ENCODE measurements around the gene SORCS3. TPM values are rescaled to one million over a fixed set of nuclear protein-coding genes. Genes with fewer than 3 reads are reported as not detected.

The SORCS3 gene
- total RNA-seq, 1 experiment from 2014 or later: not detected

- Histone ChIP-seq H4K20me1 (ENCODE audit: insufficient read depth) (no peaks in the 10 kb centered on the region), H3K9ac (ENCODE audit: low read length) (no peak overlapping the region), H3K79me2 (ENCODE audit: insufficient read depth, low read length) (no peaks in the 10 kb centered on the region), H2AFZ (ENCODE audit: low read depth, low read length, poor library complexity, severe bottlenecking) (no peak overlapping the region), H3K36me3 (ENCODE audit: control insufficient read depth in 1 of 2, insufficient read depth in 2 of 2, low read length in 2 of 2) (no peaks in the 10 kb centered on the region), H3K9me2 (ENCODE audit: insufficient read depth) (no peaks in the 10 kb centered on the region), H3K4me3 (replicated peaks in 1 of 2; ENCODE audit: low read depth in 1 of 2, low read length in 2 of 2) (no peak overlapping the region), H3K9me3 (ENCODE audit: control insufficient read depth in 1 of 2, insufficient read depth in 1 of 2, low read depth in 1 of 2, low read length in 2 of 2) (no peaks in the 10 kb centered on the region), H3K27me3 (ENCODE audit: insufficient read depth, low read length) (peaks cover 65% of the 10 kb centered on the region), H3K4me2 (ENCODE audit: low read length) (no peak overlapping the region), H3K27ac (ENCODE audit: low read depth, low read length) (no peak overlapping the region), H3K4me1 (ENCODE audit: control insufficient read depth in 1 of 2, insufficient read depth in 2 of 2, low read length in 2 of 2) (no peaks in the 10 kb centered on the region)
- DNase-seq (ENCODE audit: low read depth, low spot score) (no peak), ATAC-seq (no peak)
- CTCF ChIA-PET: no interaction called here
- POLR2A ChIA-PET: interaction anchor here (1.3 kb wide), 1 partner anchor 10 kb away, joined by 3 read pairs; no protein-coding TSS in a partner anchor
- intact Hi-C loops (cut with micrococcal nuclease): no loop called here
- no TSS peak for BruUV-seq (replicated peaks)
- RAD21 ChIA-PET (ENCODE audit: low non-redundant PET in 1 of 2, low total read pairs in 2 of 2, uncharacterized antibody in 2 of 2, unreplicated experiment in 2 of 2): no interaction called here
- TF ChIP-seq, protein P1, sequence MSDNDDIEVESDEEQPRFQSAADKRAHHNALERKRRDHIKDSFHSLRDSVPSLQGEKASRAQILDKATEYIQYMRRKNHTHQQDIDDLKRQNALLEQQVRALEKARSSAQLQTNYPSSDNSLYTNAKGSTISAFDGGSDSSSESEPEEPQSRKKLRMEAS (IDR thresholded peaks at IDR 0.05): no peak
- TF ChIP-seq POLR2A (IDR thresholded peaks at IDR 0.05; ENCODE audit: borderline replicate concordance, extremely low read depth, insufficient read depth, insufficient read length) (no peak), ELF1 (IDR thresholded peaks at IDR 0.05; ENCODE audit: borderline replicate concordance, low read depth) (no peak), CEBPB (IDR thresholded peaks at IDR 0.05; ENCODE audit: low read depth) (no peak), EZH2 (IDR thresholded peaks at IDR 0.05) (no peak), SP1 (IDR thresholded peaks at IDR 0.05; ENCODE audit: low read depth) (no peak), EGR1 (IDR thresholded peaks at IDR 0.05; ENCODE audit: low read depth) (no peak), CBX3 (IDR thresholded peaks at IDR 0.05; ENCODE audit: low read depth) (no peak), FOSL1 (IDR thresholded peaks at IDR 0.05; ENCODE audit: low read depth) (no peak), ZBTB33 (IDR thresholded peaks at IDR 0.05; ENCODE audit: extremely low read depth, insufficient replicate concordance, low read length) (no peak), YY1 (IDR thresholded peaks at IDR 0.05; ENCODE audit: extremely low read depth, insufficient replicate concordance, low read depth, low read length) (no peak), ZFX (IDR thresholded peaks at IDR 0.05) (no peak), JUND (IDR thresholded peaks at IDR 0.05) (no peak), RAD21 (IDR thresholded peaks at IDR 0.05; ENCODE audit: low read depth) (no peak), SIN3A (IDR thresholded peaks at IDR 0.05; ENCODE audit: low read depth) (no peak), EZH2phosphoT487 (IDR thresholded peaks at IDR 0.05; ENCODE audit: borderline replicate concordance) (no peak), CTCF (IDR thresholded peaks at IDR 0.05 in 2 of 3, conservative IDR thresholded peaks at IDR 0.05 in 1 of 3; ENCODE audit: borderline replicate concordance in 1 of 3, insufficient read depth in 1 of 3, low read depth in 2 of 3, low read length in 2 of 3) (no peak), SRF (IDR thresholded peaks at IDR 0.05; ENCODE audit: low read depth) (no peak)
- TF ChIP-seq, protein P2, sequence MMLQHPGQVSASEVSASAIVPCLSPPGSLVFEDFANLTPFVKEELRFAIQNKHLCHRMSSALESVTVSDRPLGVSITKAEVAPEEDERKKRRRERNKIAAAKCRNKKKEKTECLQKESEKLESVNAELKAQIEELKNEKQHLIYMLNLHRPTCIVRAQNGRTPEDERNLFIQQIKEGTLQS (IDR thresholded peaks at IDR 0.05): no peak
- TF ChIP-seq, protein P3, sequence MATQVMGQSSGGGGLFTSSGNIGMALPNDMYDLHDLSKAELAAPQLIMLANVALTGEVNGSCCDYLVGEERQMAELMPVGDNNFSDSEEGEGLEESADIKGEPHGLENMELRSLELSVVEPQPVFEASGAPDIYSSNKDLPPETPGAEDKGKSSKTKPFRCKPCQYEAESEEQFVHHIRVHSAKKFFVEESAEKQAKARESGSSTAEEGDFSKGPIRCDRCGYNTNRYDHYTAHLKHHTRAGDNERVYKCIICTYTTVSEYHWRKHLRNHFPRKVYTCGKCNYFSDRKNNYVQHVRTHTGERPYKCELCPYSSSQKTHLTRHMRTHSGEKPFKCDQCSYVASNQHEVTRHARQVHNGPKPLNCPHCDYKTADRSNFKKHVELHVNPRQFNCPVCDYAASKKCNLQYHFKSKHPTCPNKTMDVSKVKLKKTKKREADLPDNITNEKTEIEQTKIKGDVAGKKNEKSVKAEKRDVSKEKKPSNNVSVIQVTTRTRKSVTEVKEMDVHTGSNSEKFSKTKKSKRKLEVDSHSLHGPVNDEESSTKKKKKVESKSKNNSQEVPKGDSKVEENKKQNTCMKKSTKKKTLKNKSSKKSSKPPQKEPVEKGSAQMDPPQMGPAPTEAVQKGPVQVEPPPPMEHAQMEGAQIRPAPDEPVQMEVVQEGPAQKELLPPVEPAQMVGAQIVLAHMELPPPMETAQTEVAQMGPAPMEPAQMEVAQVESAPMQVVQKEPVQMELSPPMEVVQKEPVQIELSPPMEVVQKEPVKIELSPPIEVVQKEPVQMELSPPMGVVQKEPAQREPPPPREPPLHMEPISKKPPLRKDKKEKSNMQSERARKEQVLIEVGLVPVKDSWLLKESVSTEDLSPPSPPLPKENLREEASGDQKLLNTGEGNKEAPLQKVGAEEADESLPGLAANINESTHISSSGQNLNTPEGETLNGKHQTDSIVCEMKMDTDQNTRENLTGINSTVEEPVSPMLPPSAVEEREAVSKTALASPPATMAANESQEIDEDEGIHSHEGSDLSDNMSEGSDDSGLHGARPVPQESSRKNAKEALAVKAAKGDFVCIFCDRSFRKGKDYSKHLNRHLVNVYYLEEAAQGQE (IDR thresholded peaks at IDR 0.05; ENCODE audit: low read depth): no peak
Observed at GRCh38 chr10:104947314-104947713, 306.2 kb downstream of the SORCS3 start.
